Right lobe of liver (tissue), 6 donors: ENCODE data around the gene PALMD. TPM values are rescaled to one million over a fixed set of nuclear protein-coding genes. Genes with fewer than 3 reads are reported as not detected.

Experiments
- ATAC-seq, 4 donors: fragments of 200-7000 bp; cut with Tn5 transposase; one replicate each; pipeline ENCODE4 v1.9.1; 2020; ENCODE audit warnings: mild to moderate bottlenecking in 4 of 4, moderate library complexity in 4 of 4
- DNase-seq, 3 donors: peaks; one replicate each; pipeline ENCODE4 v3.0.0-alpha.2; 2020
- H3K27ac ChIP-seq, 3 donors: fragments of 200-600 bp; one replicate each; pipeline ENCODE4 v1.8.0; 2022
- H3K27me3 ChIP-seq, 2 donors: fragments of 200-600 bp; one replicate each; pipeline ENCODE4 v1.8.0; 2022
- H3K36me3 ChIP-seq, 4 donors: fragments of 200-600 bp; sonication (generic) in 1 of 4; one replicate each; pipeline versions ENCODE4 v1.5.1 to v1.8.0; 2017 to 2022; ENCODE audit warnings: control low read depth in 1 of 4
- H3K4me1 ChIP-seq, 4 donors: fragments of 200-600 bp; sonication (generic) in 1 of 4; one replicate each; pipeline versions ENCODE4 v1.5.1 to v1.8.0; 2017 to 2022; ENCODE audit warnings: control low read depth in 1 of 4
- H3K4me3 ChIP-seq, 3 donors: fragments of 200-600 bp; one replicate each; pipeline ENCODE4 v1.8.0; 2022
- H3K9me3 ChIP-seq, 4 donors: fragments of 200-600 bp; sonication (generic) in 1 of 4; one replicate each; pipeline versions ENCODE4 v1.5.1 to v1.8.0; 2017 to 2022; ENCODE audit warnings: control low read depth in 1 of 4
- CTCF ChIP-seq, 4 donors: fragments of 200-600 bp in 3 of 4; fragments of 450-650 bp in 1 of 4; IDR thresholded peaks; one replicate each; pipeline versions ENCODE4 v1.5.1 to v1.8.0; 2016 to 2022; ENCODE audit warnings: antibody characterized with exemption in 4 of 4, mild to moderate bottlenecking in 2 of 4
- POLR2A ChIP-seq: fragments of 450-650 bp; IDR thresholded peaks from one replicate; pipeline ENCODE4 v1.6.1; 2017; ENCODE audit warnings: antibody characterized with exemption, mild to moderate bottlenecking
- WGBS: methylation state at CpG from one replicate; pipeline ENCODE4 v1.1.6; 2018; ENCODE audit warnings: low coverage, low lambda C conversion rate; ENCODE audit not compliant: insufficient coverage; ENCODE audit errors: missing lambda C conversion rate; 5-methylcytosine and 5-hydroxymethylcytosine counted together
- intact Hi-C, 2 donors: fragments of 100-400 bp; cut with DNase I; formaldehyde crosslinking; loops; one replicate each; pipeline versions ENCODE4 v1.11.2 to v1.14.1; 2022
- total RNA-seq, 6 experiments: library from RNA; depleted of rRNA in 2 of 6; stranded (reverse); fragments of >200 nt in 2 of 6; fragmentation: NEBNext Ultra II Directional in 3 of 6; extraction: Animal tissue kit (Norgen Biotek cat#: 25700) in 3 of 6; gene quantifications; one replicate each; pipeline versions ENCODE4 v1.1.0 to v1.2.4, GENCODE V29; 2016 to 2023
- donor health status: DM: no; HTN: yes; CAD: no.
- donor health status: DM: no; HTN: no; CAD: no.
- donor health status: DM: no; HTN: no; CAD: no.
- donor health status: DM: no; HTN: yes; CAD: no.
- donor health status: DM: no; HTN: yes; CAD: no.

Gene PALMD
- total RNA-seq, 6 experiments from 2014 or later, result 15.0 to 21.1 (median 18.2) TPM

DNA sequence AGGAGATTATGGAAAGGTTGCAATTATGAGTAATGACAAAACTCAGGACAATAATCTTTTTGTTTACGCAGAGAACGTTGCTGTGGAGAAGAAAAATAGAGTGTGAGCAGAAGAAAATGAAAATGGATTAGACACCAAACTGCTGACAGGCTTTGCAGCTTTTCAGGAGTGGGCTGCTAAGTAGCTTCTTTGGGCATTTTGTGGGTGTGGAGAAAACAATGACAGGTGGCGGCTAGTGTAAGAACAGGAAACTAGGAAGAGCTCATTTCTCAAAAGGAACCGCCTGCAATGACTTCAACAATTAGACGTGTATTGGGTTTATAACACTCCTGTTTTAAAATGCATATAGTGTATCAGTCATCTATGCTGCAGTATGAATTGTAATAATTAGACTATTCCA lies 18.3 kb upstream of the PALMD start:
- ATAC-seq (no peak), DNase-seq (no peak)
- H3K4me3 ChIP-seq, result no peak overlapping the region
- no peaks in the 10 kb centered on the region for H3K9me3 ChIP-seq
- no peaks in the 10 kb centered on the region for H3K36me3 ChIP-seq
- H3K4me1 ChIP-seq, result no peaks in the 10 kb centered on the region
- intact Hi-C loops, result no loop called here
- WGBS, result 75% methylated on average over 5 of the region's 5 CpGs
- no peak overlapping the region for H3K27ac ChIP-seq
- TF ChIP-seq POLR2A (no peak), CTCF (IDR thresholded peaks at IDR 0.05) (no peak)
- no peaks in the 10 kb centered on the region for H3K27me3 ChIP-seq

- H3K4me3 ChIP-seq, result no peak overlapping the region
- ATAC-seq (no peak), DNase-seq (no peak)
- WGBS, result 36% methylated on average over 1 of the region's 1 CpG
- TF ChIP-seq POLR2A (no peak), CTCF (IDR thresholded peaks at IDR 0.05) (no peak)
- no peak overlapping the region for H3K27ac ChIP-seq
- H3K27me3 ChIP-seq, result no peaks in the 10 kb centered on the region
- H3K36me3 ChIP-seq, result no peaks in the 10 kb centered on the region
- intact Hi-C loops, result no loop called here
- no peaks in the 10 kb centered on the region for H3K4me1 ChIP-seq
- H3K9me3 ChIP-seq, result no peaks in the 10 kb centered on the region
These were observed 16.7 kb upstream of the PALMD start for GRCh38 chr1:99629164-99629563.

- H3K4me1 ChIP-seq, result peaks cover 0 to 8% (median 0%) of the 10 kb centered on the region in 4 donors
- ATAC-seq (no peak), DNase-seq (no peak)
- H3K27me3 ChIP-seq, result no peaks in the 10 kb centered on the region
- H3K4me3 ChIP-seq, result no peak overlapping the region
- H3K27ac ChIP-seq, result no peak overlapping the region
- 97% methylated on average over 3 of the region's 3 CpGs for WGBS
- no peaks in the 10 kb centered on the region for H3K36me3 ChIP-seq
- TF ChIP-seq CTCF (IDR thresholded peaks at IDR 0.05) (no peak), POLR2A (no peak)
- H3K9me3 ChIP-seq, result no peaks in the 10 kb centered on the region
- intact Hi-C loops, result no loop called here
These were observed 10.8 kb upstream of the PALMD start for GRCh38 chr1:99634971-99635624.

DNA sequence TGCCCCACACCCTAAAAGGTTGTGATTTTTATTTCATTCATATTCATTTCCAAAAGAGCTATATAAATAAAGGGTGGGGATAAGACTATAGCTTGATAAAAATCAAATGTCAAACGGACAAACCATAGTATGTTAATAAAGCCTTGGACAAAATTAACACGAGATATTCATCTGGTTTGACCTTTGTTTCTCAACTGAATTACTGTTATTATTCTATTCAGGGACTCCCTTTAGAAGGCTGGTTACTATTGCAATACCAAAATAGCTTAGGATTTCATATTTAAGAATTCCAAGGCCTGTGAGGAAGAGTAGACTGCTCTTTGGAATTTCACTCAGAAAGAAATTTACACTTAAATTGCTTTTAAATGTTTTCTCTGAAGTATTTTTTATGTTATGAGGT lies 10.2 kb upstream of the PALMD start:
- TF ChIP-seq POLR2A (no peak), CTCF (IDR thresholded peaks at IDR 0.05) (no peak)
- ATAC-seq (no peak), DNase-seq (no peak)
- intact Hi-C loops, result no loop called here
- no peaks in the 10 kb centered on the region for H3K27me3 ChIP-seq
- no peak overlapping the region for H3K27ac ChIP-seq
- no peaks in the 10 kb centered on the region for H3K9me3 ChIP-seq
- H3K4me1 ChIP-seq, result peaks cover 0 to 8% (median 0%) of the 10 kb centered on the region in 4 donors
- H3K4me3 ChIP-seq, result no peak overlapping the region
- H3K36me3 ChIP-seq, result no peaks in the 10 kb centered on the region
- 84% methylated on average over 2 of the region's 2 CpGs for WGBS
